Measurements from ENCODE around the gene ARHGAP15. TPM values are rescaled to one million over a fixed set of nuclear protein-coding genes. Genes with fewer than 3 reads are reported as not detected.

ARHGAP15 gene
- total RNA-seq, 1 donor from 2014 or later = 56.2 TPM

DNA sequence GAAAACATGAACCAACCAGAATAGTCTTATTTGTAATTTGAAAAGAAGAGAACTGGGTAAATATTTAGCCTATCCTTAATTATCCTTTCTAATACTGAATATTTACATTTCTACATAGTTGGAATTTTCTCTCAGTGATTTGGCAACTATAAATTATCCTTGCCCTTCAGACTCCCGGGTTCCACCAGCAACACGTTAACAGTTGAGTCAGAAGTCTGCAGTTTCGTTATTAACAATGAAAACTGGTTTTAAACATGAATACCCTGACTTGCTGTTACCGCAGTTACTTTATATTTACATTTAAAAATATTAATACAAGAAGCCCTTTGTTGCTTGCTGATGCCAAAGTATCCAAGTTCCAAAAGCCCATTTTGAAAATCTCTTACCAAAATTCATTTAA lies 673.0 kb downstream of the ARHGAP15 start:
- intact Hi-C loops (cut with micrococcal nuclease) = no loop called here
- DNase-seq = no peak
- no peaks in the 10 kb centered on the region for H3K36me3 Mint-ChIP-seq (ENCODE audit: low read depth)
- H3K4me3 Mint-ChIP-seq = no peak overlapping the region
- peaks cover 2% of the 10 kb centered on the region for H3K27me3 Mint-ChIP-seq
- peaks cover 6% of the 10 kb centered on the region for H3K4me1 Mint-ChIP-seq
- no peak overlapping the region for H3K27ac Mint-ChIP-seq
- peaks cover 9% of the 10 kb centered on the region for H3K9me3 Mint-ChIP-seq

DNA sequence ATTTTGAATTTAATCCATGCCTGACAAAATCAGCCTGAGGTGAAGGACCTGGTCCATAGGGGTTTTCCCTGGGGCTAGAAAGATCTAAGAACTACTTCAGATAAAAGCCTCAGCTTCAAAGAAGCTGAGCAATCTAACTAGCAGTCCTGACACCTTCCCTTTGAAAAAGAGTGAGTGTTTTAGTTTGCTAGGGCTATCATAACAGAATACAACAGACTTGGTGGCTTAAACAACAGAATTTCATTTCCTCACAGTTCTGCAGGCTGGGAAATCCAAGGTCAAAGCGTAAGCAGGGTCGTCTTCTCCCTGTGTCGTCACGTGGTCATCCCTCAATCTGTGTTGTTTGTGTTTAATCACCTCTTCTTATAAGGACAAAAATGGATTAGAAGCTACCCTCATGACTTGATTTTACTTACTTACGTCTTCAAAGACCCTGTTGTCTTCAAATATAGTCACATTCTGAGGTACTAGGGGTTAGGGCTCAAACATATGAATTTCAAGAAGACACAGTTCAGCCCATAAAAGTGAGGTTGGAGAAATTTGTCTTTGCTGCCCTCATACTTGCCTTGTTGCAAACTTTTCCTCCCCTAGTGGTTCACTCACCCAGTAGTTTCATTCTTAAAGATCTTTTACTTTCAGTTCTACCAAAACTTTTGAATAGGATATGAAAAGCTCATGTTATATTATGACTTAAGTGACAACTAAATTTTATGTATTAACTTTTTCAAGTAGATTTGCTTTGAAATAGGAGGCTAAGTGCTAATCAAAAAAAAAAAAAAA lies 673.8 kb downstream of the ARHGAP15 start:
- no peak overlapping the region for H3K4me3 Mint-ChIP-seq
- H3K27ac Mint-ChIP-seq = no peak overlapping the region
- H3K9me3 Mint-ChIP-seq = peaks cover 9% of the 10 kb centered on the region
- H3K36me3 Mint-ChIP-seq (ENCODE audit: low read depth) = no peaks in the 10 kb centered on the region
- intact Hi-C loops (cut with micrococcal nuclease) = no loop called here
- DNase-seq = no peak
- H3K4me1 Mint-ChIP-seq = peaks cover 6% of the 10 kb centered on the region
- peaks cover 2% of the 10 kb centered on the region for H3K27me3 Mint-ChIP-seq

DNA sequence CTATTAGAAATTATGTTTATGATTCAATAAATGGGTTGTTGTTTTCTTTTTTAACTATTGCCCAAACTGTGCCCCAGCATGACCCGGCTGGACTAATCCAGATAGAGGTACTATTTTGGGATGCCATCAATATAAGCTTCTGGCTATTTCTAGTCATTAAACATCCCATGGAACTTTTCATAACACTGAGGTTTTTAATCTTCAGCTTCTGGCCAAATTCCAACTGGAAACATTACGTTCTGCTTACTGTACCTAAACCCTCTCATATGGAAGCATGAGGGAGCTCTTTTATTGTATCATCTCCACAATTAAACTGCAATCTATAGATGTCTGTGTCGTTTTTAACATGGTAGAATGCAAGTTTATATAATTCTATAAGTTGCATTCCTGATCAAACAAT lies 674.7 kb downstream of the ARHGAP15 start:
- Mint-ChIP-seq H3K9me3 (peaks cover 9% of the 10 kb centered on the region), H3K4me1 (peaks cover 6% of the 10 kb centered on the region), H3K4me3 (no peak overlapping the region), H3K27ac (no peak overlapping the region), H3K27me3 (peaks cover 2% of the 10 kb centered on the region), H3K36me3 (ENCODE audit: low read depth) (no peaks in the 10 kb centered on the region)
- DNase-seq = no peak
- intact Hi-C loops (cut with micrococcal nuclease) = no loop called here

DNA sequence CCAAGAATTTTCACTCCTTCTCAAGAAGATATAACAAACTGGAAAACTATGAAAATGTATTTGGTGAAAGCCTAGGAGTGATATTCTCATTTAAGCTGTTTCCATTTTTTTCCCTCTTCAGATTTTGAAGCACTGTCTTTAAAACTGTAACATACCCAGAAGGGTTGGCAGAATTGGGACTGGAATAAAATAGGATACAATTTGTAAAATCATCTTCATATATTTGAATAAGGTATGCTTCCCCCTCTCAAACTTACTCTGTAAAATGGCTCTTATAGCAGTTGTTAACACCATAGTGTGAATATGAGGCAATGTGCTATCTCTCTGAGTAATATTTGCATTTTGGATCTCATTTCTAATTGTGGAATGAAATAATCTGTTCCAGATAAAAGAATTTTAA lies 676.4 kb downstream of the ARHGAP15 start:
- no peaks in the 10 kb centered on the region for H3K36me3 Mint-ChIP-seq (ENCODE audit: low read depth)
- intact Hi-C loops (cut with micrococcal nuclease) = no loop called here
- no peak for DNase-seq
- peaks cover 5% of the 10 kb centered on the region for H3K27me3 Mint-ChIP-seq
- no peak overlapping the region for H3K27ac Mint-ChIP-seq
- no peak overlapping the region for H3K4me3 Mint-ChIP-seq
- H3K4me1 Mint-ChIP-seq = peaks cover 6% of the 10 kb centered on the region
- H3K9me3 Mint-ChIP-seq = no peaks in the 10 kb centered on the region

DNA sequence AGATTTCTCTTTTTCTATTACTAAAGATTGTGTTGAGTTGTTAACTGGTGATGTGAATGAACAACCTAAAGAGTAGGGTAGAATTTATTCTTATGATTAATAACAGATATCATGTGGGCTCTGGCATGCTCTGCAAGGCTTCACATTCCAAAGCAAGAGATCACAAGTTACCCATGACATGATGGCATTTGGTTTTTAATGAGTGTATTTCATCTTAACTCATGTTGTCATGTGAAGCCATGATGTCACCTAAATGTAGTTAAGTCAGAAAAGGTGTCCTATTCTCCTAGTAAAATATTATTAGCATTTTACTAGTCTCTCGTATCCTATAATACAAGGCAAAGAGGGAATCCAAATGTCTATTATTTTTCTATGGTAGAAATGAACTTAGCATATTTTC lies 678.0 kb downstream of the ARHGAP15 start:
- H3K9me3 Mint-ChIP-seq = peaks cover 7% of the 10 kb centered on the region
- H3K4me1 Mint-ChIP-seq = peaks cover 6% of the 10 kb centered on the region
- H3K27me3 Mint-ChIP-seq = peaks cover 13% of the 10 kb centered on the region
- intact Hi-C loops (cut with micrococcal nuclease) = no loop called here
- no peak overlapping the region for H3K4me3 Mint-ChIP-seq
- no peak overlapping the region for H3K27ac Mint-ChIP-seq
- DNase-seq = no peak
- H3K36me3 Mint-ChIP-seq (ENCODE audit: low read depth) = no peaks in the 10 kb centered on the region

DNA sequence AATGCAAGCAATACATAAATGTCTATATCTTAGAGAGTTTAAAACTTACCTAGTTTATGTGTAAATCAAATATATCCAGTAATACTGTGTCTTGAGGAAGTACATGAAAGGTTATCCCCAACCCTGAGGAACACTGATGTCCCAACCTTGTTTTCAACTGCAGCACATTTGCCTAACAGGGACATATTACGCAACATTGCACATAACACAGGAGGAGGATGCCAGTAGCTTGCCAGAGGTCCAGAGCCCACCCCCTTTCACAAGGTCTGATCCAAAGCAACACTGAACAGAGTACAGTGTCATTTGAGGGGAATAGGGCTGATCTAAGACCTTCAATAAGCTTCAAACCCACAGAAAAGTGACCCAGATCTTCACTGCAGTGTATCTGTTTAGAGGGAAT lies 678.5 kb downstream of the ARHGAP15 start:
- no peak overlapping the region for H3K27ac Mint-ChIP-seq
- H3K36me3 Mint-ChIP-seq (ENCODE audit: low read depth) = no peaks in the 10 kb centered on the region
- peaks cover 12% of the 10 kb centered on the region for H3K9me3 Mint-ChIP-seq
- intact Hi-C loops (cut with micrococcal nuclease) = no loop called here
- H3K27me3 Mint-ChIP-seq = peaks cover 13% of the 10 kb centered on the region
- no peak overlapping the region for H3K4me3 Mint-ChIP-seq
- DNase-seq = no peak
- peaks cover 5% of the 10 kb centered on the region for H3K4me1 Mint-ChIP-seq

DNA sequence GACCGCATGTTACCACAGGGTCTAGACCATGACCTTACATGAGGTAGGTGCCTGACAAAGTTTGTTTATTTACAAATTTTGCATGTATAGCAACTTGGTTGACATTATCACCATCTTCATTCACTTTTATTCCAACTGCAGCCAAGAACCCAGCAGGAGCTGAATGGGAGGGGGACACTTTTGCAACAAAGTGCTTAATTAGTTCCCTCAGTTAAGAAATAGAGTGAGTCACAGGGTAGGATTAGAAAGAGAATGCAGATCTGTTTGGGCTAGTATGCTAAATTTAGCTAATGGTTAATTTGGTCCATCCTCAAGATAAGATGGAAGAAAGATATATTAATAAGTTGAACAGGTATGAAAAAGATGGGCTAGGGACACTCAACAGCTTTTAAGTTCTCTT lies 678.9 kb downstream of the ARHGAP15 start:
- Mint-ChIP-seq H3K27ac (no peak overlapping the region), H3K9me3 (peaks cover 14% of the 10 kb centered on the region), H3K27me3 (peaks cover 13% of the 10 kb centered on the region), H3K4me1 (peaks cover 2% of the 10 kb centered on the region), H3K4me3 (no peak overlapping the region), H3K36me3 (ENCODE audit: low read depth) (no peaks in the 10 kb centered on the region)
- no peak for DNase-seq
- intact Hi-C loops (cut with micrococcal nuclease) = no loop called here

DNA sequence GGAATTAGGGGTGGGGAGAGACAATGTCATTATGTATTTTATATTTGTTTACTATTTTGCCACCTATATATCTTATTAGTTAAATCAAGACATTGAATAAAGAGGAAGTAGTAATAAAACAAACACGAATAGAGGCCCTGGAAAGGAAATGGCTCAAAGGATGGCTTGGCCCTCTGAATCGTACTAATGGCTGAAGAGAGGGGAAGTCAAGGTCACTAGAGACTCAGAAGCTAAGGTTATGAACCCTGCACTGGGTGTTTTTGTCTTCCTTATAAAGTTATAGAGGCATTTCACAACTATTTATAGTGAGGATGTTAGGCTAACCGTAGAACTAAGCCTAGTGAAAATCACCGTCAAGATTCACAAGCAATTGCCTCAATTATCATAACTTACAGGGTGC lies 685.9 kb downstream of the ARHGAP15 start:
- Mint-ChIP-seq H3K4me1 (no peaks in the 10 kb centered on the region), H3K27ac (no peak overlapping the region), H3K27me3 (peaks cover 13% of the 10 kb centered on the region), H3K4me3 (no peak overlapping the region), H3K9me3 (peaks cover 19% of the 10 kb centered on the region), H3K36me3 (ENCODE audit: low read depth) (no peaks in the 10 kb centered on the region)
- DNase-seq = no peak
- intact Hi-C loops (cut with micrococcal nuclease) = no loop called here

DNA sequence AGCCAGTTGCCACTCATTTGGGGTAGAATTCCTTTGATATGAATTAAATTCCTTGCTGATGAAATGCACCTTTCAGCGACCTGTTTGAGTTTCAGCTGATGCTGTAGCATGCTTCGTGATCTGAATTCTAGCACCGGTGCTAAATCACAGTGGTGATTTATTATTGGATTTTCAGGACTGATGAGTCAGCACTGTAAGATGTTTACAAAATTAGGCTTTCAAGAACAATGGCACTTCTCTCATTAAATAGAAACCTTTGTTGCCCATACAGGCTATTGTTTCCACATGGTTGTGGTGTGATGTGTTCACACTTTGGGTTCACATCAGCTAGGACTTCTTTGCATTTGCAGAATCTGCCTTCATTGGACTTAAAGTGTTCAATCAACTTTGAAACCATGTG lies 687.7 kb downstream of the ARHGAP15 start:
- no peaks in the 10 kb centered on the region for H3K4me1 Mint-ChIP-seq
- peaks cover 10% of the 10 kb centered on the region for H3K27me3 Mint-ChIP-seq
- H3K27ac Mint-ChIP-seq = no peak overlapping the region
- intact Hi-C loops (cut with micrococcal nuclease) = no loop called here
- H3K36me3 Mint-ChIP-seq (ENCODE audit: low read depth) = no peaks in the 10 kb centered on the region
- peaks cover 14% of the 10 kb centered on the region for H3K9me3 Mint-ChIP-seq
- DNase-seq = no peak
- H3K4me3 Mint-ChIP-seq = no peak overlapping the region

Data from activated CD4-positive, alpha-beta T cell treated with anti-CD3 and anti-CD28 coated beads, Interleukin-2, amount 10 ng/mL, durations not matched to agents 24 days and 14 days (primary cell).